Measurements from ENCODE around the gene EFHC2. TPM values are rescaled to one million over a fixed set of nuclear protein-coding genes. Genes with fewer than 3 reads are reported as not detected.

EFHC2 gene
- total RNA-seq, 1 donor from 2014 or later = 0.81 TPM

- H3K4me3 ChIP-seq (ENCODE audit: low read depth, low read length) = no peak overlapping the region
- TF ChIP-seq, protein P1, sequence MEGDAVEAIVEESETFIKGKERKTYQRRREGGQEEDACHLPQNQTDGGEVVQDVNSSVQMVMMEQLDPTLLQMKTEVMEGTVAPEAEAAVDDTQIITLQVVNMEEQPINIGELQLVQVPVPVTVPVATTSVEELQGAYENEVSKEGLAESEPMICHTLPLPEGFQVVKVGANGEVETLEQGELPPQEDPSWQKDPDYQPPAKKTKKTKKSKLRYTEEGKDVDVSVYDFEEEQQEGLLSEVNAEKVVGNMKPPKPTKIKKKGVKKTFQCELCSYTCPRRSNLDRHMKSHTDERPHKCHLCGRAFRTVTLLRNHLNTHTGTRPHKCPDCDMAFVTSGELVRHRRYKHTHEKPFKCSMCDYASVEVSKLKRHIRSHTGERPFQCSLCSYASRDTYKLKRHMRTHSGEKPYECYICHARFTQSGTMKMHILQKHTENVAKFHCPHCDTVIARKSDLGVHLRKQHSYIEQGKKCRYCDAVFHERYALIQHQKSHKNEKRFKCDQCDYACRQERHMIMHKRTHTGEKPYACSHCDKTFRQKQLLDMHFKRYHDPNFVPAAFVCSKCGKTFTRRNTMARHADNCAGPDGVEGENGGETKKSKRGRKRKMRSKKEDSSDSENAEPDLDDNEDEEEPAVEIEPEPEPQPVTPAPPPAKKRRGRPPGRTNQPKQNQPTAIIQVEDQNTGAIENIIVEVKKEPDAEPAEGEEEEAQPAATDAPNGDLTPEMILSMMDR (conservative IDR thresholded peaks at IDR 0.05; ENCODE audit: low read depth, low read length) = no peak
- no peak for DNase-seq (ENCODE audit: low read depth)
These were observed 37.6 kb downstream of the EFHC2 start for GRCh38 chrX:44305921-44306320.

DNA sequence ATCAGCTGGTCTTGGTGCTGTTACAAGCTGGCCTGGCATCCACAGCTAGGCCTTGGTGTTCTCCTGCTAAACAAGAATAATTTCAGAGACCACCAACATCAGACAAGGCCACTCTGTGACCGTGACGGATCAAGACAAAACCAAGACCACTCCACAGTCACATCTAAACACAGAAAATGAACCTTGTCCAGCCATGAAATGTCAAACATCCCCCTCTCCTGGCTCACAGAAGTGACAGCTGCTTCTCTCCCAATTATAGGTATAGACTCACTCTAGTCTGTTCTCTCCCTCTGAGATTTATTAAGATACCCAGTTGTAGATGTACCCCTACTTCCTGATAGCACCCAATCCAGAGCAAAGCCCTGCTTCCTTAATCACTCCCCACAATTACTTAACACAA is 40.4 kb downstream of the EFHC2 start:
- no peak for DNase-seq (ENCODE audit: low read depth)
- TF ChIP-seq, protein P1 (conservative IDR thresholded peaks at IDR 0.05; ENCODE audit: low read depth, low read length) = peak; percentile 8
- H3K4me3 ChIP-seq (ENCODE audit: low read depth, low read length) = no peak overlapping the region

DNA sequence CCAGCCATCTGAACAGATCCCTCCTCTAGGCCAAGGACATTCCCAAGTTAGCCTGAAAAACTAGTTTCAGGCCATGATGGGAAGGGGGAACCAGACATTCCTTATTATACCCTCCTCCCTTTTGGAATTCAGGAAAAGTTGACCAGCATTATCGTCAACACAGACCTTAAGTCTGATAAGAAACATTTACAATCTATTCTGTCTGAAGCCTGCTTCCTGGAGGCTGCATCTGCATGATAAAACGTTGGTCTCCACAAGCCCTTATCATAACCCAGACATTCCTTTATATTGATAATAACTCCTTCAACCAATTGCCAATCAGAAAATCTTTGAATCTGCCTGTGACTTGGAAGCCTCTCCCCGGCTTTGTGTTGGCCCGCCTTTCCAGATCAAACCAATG is 44.3 kb downstream of the EFHC2 start:
- no peak for DNase-seq (ENCODE audit: low read depth)
- H3K4me3 ChIP-seq (ENCODE audit: low read depth, low read length) = no peak overlapping the region
- TF ChIP-seq, protein P1 (conservative IDR thresholded peaks at IDR 0.05; ENCODE audit: low read depth, low read length) = no peak

DNA sequence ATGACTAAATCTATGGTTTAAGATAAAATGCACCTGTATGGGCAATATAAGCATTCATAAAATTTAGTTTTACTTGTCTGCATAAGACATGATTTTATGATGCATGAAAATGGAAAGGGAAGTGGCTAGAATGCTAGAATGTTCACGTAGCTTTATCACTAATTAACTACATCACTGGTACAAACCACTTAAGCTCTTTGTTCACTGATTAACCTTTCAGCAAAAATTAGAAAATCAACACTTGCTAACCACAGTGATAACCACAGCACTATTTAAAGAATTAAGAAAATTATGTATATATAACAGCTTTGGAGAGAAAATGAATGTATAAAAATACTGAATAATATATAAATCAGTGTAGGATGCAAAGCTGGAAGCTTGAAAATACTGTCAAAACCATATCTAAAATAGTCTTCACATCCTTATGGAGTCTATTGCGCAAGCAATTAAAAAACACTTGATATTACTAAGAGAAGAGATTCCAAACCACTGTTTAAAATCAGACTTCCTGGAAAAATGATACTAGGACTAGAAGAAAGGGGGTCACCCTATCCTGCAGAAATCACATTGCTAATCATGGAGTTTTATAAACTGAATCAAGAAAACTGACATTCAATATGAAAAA is 51.9 kb downstream of the EFHC2 start:
- TF ChIP-seq, protein P1 (conservative IDR thresholded peaks at IDR 0.05; ENCODE audit: low read depth, low read length) = no peak
- peak; percentile 13 for DNase-seq (ENCODE audit: low read depth)
- H3K4me3 ChIP-seq (ENCODE audit: low read depth, low read length) = no peak overlapping the region

GRCh38 chrX:44290718-44291117 is 52.8 kb downstream of the EFHC2 start:
- no peak for DNase-seq (ENCODE audit: low read depth)
- H3K4me3 ChIP-seq (ENCODE audit: low read depth, low read length) = no peak overlapping the region
- TF ChIP-seq, protein P1 (conservative IDR thresholded peaks at IDR 0.05; ENCODE audit: low read depth, low read length) = no peak

- TF ChIP-seq, protein P1 (conservative IDR thresholded peaks at IDR 0.05; ENCODE audit: low read depth, low read length) = no peak
- H3K4me3 ChIP-seq (ENCODE audit: low read depth, low read length) = no peak overlapping the region
- DNase-seq (ENCODE audit: low read depth) = no peak
These were observed 60.7 kb downstream of the EFHC2 start for GRCh38 chrX:44282753-44283152.

- TF ChIP-seq, protein P1 (conservative IDR thresholded peaks at IDR 0.05; ENCODE audit: low read depth, low read length) = no peak
- no peak overlapping the region for H3K4me3 ChIP-seq (ENCODE audit: low read depth, low read length)
- no peak for DNase-seq (ENCODE audit: low read depth)
These were observed 63.4 kb downstream of the EFHC2 start for GRCh38 chrX:44280116-44280515.

All from epithelial cell of proximal tubule (primary cell).